ENCODE data around the gene ALCAM.
"Not testable (repeated sequence)": the region's sequence is repeated elsewhere in the genome, so short reads cannot be mapped to it uniquely, and the experiment has no call there.

The ALCAM gene

DNA sequence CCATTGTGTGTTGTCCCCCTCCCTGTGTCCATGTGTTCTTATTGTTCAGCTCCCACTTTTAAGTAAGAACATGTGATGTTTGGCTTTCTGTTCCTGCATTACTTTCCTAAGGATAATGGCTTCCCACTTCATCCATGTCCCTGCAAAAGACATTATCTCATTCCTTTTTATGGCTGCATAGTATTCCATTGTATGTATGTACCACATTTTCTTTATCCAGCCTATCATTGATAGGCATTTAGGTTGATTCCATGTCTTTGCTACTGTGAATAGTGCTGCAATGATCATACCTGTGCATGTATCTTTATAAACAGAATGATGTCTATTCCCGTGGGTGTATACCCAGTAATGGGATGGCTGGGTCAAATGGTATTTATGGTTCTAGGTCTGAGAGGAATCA lies 23.1 kb downstream of the ALCAM start:
- not testable (repeated sequence) for H3K4me1 ChIP-seq (ENCODE audit: control insufficient read depth, insufficient read depth, low read length); H3K9me3 ChIP-seq (ENCODE audit: control insufficient read depth, insufficient read depth, low read length); DNase-seq (ENCODE audit: low read depth, low spot score); H3K36me3 ChIP-seq (ENCODE audit: control insufficient read depth, insufficient read depth, low read length); H3K27ac ChIP-seq (ENCODE audit: low read length); H3K27me3 ChIP-seq (ENCODE audit: control insufficient read depth, insufficient read depth, low read length); H3K4me3 ChIP-seq (ENCODE audit: low read length)
- no CpG with 5 or more reads among the region's 1 CpG for WGBS (ENCODE audit: insufficient coverage, insufficient read length)

DNA sequence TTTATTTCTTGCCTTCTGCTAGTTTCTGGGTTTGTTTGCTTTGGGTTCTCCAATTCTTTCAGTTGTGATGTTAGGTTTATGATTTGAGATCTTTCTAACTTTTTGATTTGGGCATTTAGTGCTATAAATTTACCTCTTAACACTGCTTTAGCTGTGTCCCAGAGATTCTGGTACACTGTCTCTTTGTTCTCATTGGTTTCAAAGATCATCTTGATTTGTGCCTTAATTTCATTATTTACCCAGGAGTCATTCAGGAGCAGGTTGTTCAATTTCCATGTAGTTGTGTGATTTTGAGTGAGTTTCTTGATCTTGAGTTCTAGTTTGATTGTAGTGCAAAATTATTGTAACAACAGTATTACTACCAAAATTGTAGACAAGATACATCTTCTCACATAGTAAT lies 25.9 kb downstream of the ALCAM start:
- not testable (repeated sequence) for H3K4me1 ChIP-seq (ENCODE audit: control insufficient read depth, insufficient read depth, low read length); H3K27me3 ChIP-seq (ENCODE audit: control insufficient read depth, insufficient read depth, low read length); H3K9me3 ChIP-seq (ENCODE audit: control insufficient read depth, insufficient read depth, low read length); H3K4me3 ChIP-seq (ENCODE audit: low read length); H3K27ac ChIP-seq (ENCODE audit: low read length); H3K36me3 ChIP-seq (ENCODE audit: control insufficient read depth, insufficient read depth, low read length); DNase-seq (ENCODE audit: low read depth, low spot score)

DNA sequence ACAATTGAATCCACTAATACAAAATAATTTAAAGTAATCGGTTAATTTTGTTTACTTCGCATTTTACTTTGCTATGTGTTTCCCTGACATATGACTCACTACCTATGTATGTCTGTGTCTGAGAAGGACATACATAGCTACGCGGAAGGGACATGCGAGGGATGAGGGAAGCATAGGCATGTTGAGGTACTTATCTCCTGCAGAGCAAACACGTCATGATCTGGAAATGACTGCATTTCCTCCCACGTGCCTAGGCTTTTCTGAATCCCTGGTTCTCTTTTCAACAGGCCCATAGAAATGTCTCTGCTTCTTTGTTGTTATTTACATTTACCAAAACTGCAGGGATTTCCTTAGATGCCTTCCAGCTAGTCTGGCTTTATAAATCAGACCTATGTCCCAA lies 27.5 kb downstream of the ALCAM start:
- DNase-seq (ENCODE audit: low read depth, low spot score), result no peak
- no peak overlapping the region for H3K27ac ChIP-seq (ENCODE audit: low read length)
- no peaks in the 10 kb centered on the region for H3K27me3 ChIP-seq (ENCODE audit: control insufficient read depth, insufficient read depth, low read length)
- no peaks in the 10 kb centered on the region for H3K36me3 ChIP-seq (ENCODE audit: control insufficient read depth, insufficient read depth, low read length)
- H3K4me1 ChIP-seq (ENCODE audit: control insufficient read depth, insufficient read depth, low read length), result no peaks in the 10 kb centered on the region
- no peaks in the 10 kb centered on the region for H3K9me3 ChIP-seq (ENCODE audit: control insufficient read depth, insufficient read depth, low read length)
- no CpG with 5 or more reads among the region's 7 CpGs for WGBS (ENCODE audit: insufficient coverage, insufficient read length)
- no peak overlapping the region for H3K4me3 ChIP-seq (ENCODE audit: low read length)

DNA sequence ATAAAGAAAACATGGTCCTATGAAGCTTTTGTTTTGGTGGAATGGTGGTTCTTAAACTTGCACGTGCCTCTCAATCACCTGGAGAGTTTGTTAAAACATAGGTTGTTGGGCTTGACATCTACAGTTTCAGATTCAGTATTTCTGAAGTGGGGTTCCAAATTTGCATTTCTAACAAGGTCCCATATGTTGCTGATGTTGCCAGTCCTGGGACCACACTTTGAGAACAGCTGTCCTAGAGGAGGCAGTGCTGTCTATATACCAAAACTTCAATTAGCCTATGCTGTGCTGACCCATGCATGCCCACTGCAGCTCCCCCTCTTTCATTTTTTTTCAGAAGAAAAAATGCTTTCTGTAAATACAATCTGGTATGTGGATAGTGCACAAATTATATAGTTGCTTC lies 31.3 kb downstream of the ALCAM start:
- Histone ChIP-seq H3K4me1 (ENCODE audit: control insufficient read depth, insufficient read depth, low read length) (no peaks in the 10 kb centered on the region), H3K9me3 (ENCODE audit: control insufficient read depth, insufficient read depth, low read length) (no peaks in the 10 kb centered on the region), H3K4me3 (ENCODE audit: low read length) (no peak overlapping the region), H3K27me3 (ENCODE audit: control insufficient read depth, insufficient read depth, low read length) (no peaks in the 10 kb centered on the region), H3K36me3 (ENCODE audit: control insufficient read depth, insufficient read depth, low read length) (no peaks in the 10 kb centered on the region), H3K27ac (ENCODE audit: low read length) (no peak overlapping the region)
- WGBS (ENCODE audit: insufficient coverage, insufficient read length), result no CpG with 5 or more reads among the region's 1 CpG
- no peak for DNase-seq (ENCODE audit: low read depth, low spot score)

DNA sequence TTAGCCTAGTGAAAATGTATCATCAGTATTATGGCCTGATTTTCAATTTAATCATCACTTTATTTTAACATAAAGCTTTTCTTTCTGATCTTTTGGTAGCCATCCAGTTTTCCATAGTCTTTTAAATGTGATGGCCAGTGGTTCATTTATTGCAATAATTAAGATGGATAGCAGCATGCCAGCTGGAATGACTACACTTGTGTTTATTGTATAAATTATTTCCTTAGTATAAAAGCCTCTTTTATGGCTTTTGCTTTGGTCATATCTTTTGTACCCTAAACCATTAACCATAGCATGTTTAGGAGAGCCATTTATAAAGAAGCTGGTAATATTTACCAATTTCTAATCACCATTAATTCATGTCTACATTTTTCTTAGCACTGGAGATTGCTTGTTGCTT lies 31.7 kb downstream of the ALCAM start:
- DNase-seq (ENCODE audit: low read depth, low spot score), result no peak
- no peaks in the 10 kb centered on the region for H3K9me3 ChIP-seq (ENCODE audit: control insufficient read depth, insufficient read depth, low read length)
- H3K27me3 ChIP-seq (ENCODE audit: control insufficient read depth, insufficient read depth, low read length), result no peaks in the 10 kb centered on the region
- no peaks in the 10 kb centered on the region for H3K4me1 ChIP-seq (ENCODE audit: control insufficient read depth, insufficient read depth, low read length)
- no peak overlapping the region for H3K27ac ChIP-seq (ENCODE audit: low read length)
- H3K4me3 ChIP-seq (ENCODE audit: low read length), result no peak overlapping the region
- no peaks in the 10 kb centered on the region for H3K36me3 ChIP-seq (ENCODE audit: control insufficient read depth, insufficient read depth, low read length)

DNA sequence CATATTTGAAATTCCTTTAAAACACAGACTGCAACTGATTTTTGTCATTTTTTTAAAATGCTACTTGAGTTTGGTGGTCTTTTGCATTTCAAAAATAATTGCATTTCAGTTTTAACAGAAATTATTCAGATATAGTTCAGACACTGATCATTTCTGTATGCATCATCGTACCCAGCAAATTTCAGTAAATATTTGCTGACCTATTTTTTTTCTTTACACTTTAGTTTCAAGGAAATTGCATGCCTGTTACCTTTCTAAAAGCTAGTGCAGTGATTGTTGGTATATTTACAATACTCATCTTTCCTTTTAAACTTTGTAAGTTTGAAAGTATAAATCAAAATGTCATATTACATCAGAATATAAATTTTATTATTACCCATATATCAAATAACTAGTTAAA lies 32.4 kb downstream of the ALCAM start:
- WGBS (ENCODE audit: insufficient coverage, insufficient read length), result no CpG with 5 or more reads among the region's 1 CpG
- no peaks in the 10 kb centered on the region for H3K36me3 ChIP-seq (ENCODE audit: control insufficient read depth, insufficient read depth, low read length)
- no peak overlapping the region for H3K4me3 ChIP-seq (ENCODE audit: low read length)

DNA sequence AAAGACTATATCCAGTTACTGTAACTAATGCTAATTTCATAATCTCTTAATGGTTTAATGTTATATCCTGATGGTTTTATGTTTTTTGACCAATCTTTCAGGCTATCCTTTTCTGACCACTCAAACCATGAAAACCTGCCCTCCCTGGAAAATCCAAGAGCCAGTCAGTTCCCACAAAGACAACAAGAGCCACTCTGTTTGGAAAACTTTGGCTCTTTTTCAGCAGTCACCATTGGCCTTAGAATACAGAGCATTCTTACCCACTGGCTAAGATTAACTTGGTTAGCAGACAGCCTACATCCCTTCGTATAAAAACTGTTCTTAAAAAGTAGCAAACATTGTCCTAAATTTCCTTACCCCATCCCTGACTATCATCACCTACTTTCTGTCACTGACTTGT lies 32.9 kb downstream of the ALCAM start:
- no peak for DNase-seq (ENCODE audit: low read depth, low spot score)
- no peaks in the 10 kb centered on the region for H3K27me3 ChIP-seq (ENCODE audit: control insufficient read depth, insufficient read depth, low read length)
- no peak overlapping the region for H3K4me3 ChIP-seq (ENCODE audit: low read length)
- H3K4me1 ChIP-seq (ENCODE audit: control insufficient read depth, insufficient read depth, low read length), result no peaks in the 10 kb centered on the region
- WGBS (ENCODE audit: insufficient coverage, insufficient read length), result no CpG with 5 or more reads among the region's 1 CpG
- H3K27ac ChIP-seq (ENCODE audit: low read length), result no peak overlapping the region
- no peaks in the 10 kb centered on the region for H3K36me3 ChIP-seq (ENCODE audit: control insufficient read depth, insufficient read depth, low read length)
- H3K9me3 ChIP-seq (ENCODE audit: control insufficient read depth, insufficient read depth, low read length), result no peaks in the 10 kb centered on the region

More for the DNA sequence above, 32.4 kb downstream of the ALCAM start:
- no peaks in the 10 kb centered on the region for H3K9me3 ChIP-seq (ENCODE audit: control insufficient read depth, insufficient read depth, low read length)
- H3K27ac ChIP-seq (ENCODE audit: low read length), result no peak overlapping the region
- DNase-seq (ENCODE audit: low read depth, low spot score), result no peak
- H3K4me1 ChIP-seq (ENCODE audit: control insufficient read depth, insufficient read depth, low read length), result no peaks in the 10 kb centered on the region
- no peaks in the 10 kb centered on the region for H3K27me3 ChIP-seq (ENCODE audit: control insufficient read depth, insufficient read depth, low read length)

DNA sequence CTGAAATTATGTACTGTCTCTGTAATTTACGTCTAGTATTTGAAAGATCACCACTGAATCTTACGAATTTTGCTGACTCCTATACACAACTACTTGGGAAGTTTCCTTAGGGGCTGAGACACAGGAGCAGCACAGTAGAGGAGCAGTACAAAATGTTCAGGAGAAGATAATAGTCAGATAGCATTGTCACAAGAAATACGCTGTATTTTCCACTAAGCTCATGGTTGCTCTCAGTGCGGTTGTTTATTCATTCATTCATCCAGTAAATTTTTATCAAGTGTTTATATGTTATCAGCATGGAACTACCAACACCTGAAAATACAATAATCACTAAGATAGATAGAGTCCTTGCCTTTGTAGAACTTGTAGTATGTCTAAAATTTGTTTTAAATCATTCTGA lies 34.5 kb downstream of the ALCAM start:
- Histone ChIP-seq H3K36me3 (ENCODE audit: control insufficient read depth, insufficient read depth, low read length) (no peaks in the 10 kb centered on the region), H3K9me3 (ENCODE audit: control insufficient read depth, insufficient read depth, low read length) (no peaks in the 10 kb centered on the region), H3K4me1 (ENCODE audit: control insufficient read depth, insufficient read depth, low read length) (no peaks in the 10 kb centered on the region), H3K4me3 (ENCODE audit: low read length) (no peak overlapping the region), H3K27ac (ENCODE audit: low read length) (no peak overlapping the region), H3K27me3 (ENCODE audit: control insufficient read depth, insufficient read depth, low read length) (no peaks in the 10 kb centered on the region)
- no peak for DNase-seq (ENCODE audit: low read depth, low spot score)
- no CpG with 5 or more reads among the region's 4 CpGs for WGBS (ENCODE audit: insufficient coverage, insufficient read length)

DNA sequence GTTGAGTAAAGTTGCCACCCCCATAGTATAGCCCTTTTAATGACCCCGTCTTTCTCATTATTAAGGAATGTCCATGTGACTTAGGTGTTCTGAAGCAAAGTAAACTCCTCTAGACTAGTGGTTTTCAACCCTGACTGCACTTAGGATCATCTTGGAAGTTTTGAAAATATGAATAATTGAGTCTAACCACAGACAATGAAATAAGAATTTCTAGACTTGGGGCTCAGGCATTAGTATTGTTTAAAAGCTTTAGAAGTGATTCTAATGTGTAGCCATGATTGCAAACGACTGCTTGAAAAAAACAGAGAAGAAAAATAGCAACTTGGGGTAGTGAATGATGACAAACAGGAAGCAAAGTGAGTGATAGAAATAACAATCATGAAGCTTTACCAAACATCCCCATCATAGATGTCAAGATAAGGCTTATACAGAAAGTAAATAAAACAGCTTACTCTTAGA lies 35.0 kb downstream of the ALCAM start:
- no peak overlapping the region for H3K27ac ChIP-seq (ENCODE audit: low read length)
- no peak overlapping the region for H3K4me3 ChIP-seq (ENCODE audit: low read length)
- no peak for DNase-seq (ENCODE audit: low read depth, low spot score)
- no peaks in the 10 kb centered on the region for H3K27me3 ChIP-seq (ENCODE audit: control insufficient read depth, insufficient read depth, low read length)
- no peaks in the 10 kb centered on the region for H3K36me3 ChIP-seq (ENCODE audit: control insufficient read depth, insufficient read depth, low read length)
- no CpG with 5 or more reads among the region's 2 CpGs for WGBS (ENCODE audit: insufficient coverage, insufficient read length)
- no peaks in the 10 kb centered on the region for H3K4me1 ChIP-seq (ENCODE audit: control insufficient read depth, insufficient read depth, low read length)
- no peaks in the 10 kb centered on the region for H3K9me3 ChIP-seq (ENCODE audit: control insufficient read depth, insufficient read depth, low read length)

DNA sequence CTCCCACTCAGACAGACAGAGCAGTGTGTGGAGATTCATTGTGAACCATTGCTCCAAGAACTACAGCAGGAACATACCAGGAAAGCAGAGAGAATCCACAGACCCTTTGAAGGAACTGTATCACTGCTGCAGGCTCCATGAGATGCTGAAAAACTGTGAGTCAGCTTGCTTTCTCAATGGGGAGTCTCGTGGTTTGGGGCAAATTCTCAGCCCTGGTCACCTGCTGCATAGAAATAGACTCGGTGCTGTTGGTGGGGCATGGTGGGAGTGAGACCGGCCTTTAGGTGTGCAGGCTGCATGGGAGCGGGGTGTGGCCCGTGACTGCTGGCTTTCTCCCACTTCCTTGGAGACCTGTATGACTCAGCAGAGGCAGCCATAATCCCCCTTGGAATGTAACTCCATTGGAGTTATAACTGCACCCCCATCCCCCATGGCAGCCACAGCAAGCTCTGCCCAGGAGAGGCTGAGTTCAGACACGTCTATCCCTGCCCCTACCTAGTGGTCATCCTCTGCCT lies 35.6 kb downstream of the ALCAM start:
- Histone ChIP-seq H3K4me1 (ENCODE audit: control insufficient read depth, insufficient read depth, low read length) (no peaks in the 10 kb centered on the region), H3K27me3 (ENCODE audit: control insufficient read depth, insufficient read depth, low read length) (no peaks in the 10 kb centered on the region), H3K27ac (ENCODE audit: low read length) (no peak overlapping the region), H3K9me3 (ENCODE audit: control insufficient read depth, insufficient read depth, low read length) (no peaks in the 10 kb centered on the region), H3K36me3 (ENCODE audit: control insufficient read depth, insufficient read depth, low read length) (no peaks in the 10 kb centered on the region), H3K4me3 (ENCODE audit: low read length) (no peak overlapping the region)
- no peak for DNase-seq (ENCODE audit: low read depth, low spot score)
- WGBS (ENCODE audit: insufficient coverage, insufficient read length), result no CpG with 5 or more reads among the region's 6 CpGs

DNA sequence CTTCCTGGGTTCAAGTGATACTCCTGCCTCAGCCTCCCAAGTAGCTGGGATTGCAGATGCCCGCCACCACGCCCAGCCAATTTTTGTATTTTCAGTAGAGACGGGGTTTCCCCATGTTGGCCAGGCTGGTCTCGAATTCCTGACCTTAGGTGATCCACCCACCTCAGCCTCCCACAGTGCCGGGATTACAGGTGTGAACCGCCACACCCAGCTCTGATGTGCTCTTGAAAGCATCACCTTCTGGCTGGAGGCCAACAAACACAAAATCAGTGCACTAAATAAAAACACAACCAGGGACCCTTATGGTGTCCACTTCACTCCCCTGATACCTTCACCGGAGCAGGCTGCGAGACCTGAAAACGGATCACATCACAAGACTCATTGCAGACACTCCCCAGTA lies 36.3 kb downstream of the ALCAM start:
- H3K4me1 ChIP-seq (ENCODE audit: control insufficient read depth, insufficient read depth, low read length); H3K27ac ChIP-seq (ENCODE audit: low read length); H3K9me3 ChIP-seq (ENCODE audit: control insufficient read depth, insufficient read depth, low read length); H3K36me3 ChIP-seq (ENCODE audit: control insufficient read depth, insufficient read depth, low read length); DNase-seq (ENCODE audit: low read depth, low spot score); H3K27me3 ChIP-seq (ENCODE audit: control insufficient read depth, insufficient read depth, low read length); H3K4me3 ChIP-seq (ENCODE audit: low read length): not testable (repeated sequence)
- WGBS (ENCODE audit: insufficient coverage, insufficient read length), result no CpG with 5 or more reads among the region's 9 CpGs
